WTC11 (cell line): ENCODE measurements around the gene DRC3. TPM values are rescaled to one million over a fixed set of nuclear protein-coding genes. Genes with fewer than 3 reads are reported as not detected.

Experiments
- ATAC-seq: fragments of 200-7000 bp; cut with Tn5 transposase; 2 replicates; pipeline ENCODE4 v1.10.0; 2021; ENCODE audit warnings: mild to moderate bottlenecking, moderate library complexity
- CTCF ChIA-PET: fragments of 300-600 bp; sonication (Branson Sonifier 250); formaldehyde crosslinking; loops from one replicate; lab custom pipeline; 2021; ENCODE audit warnings: antibody characterized with exemption; lab: Charles Lee
- POLR2A ChIA-PET: fragments of 350-600 bp; sonication (Branson Sonifier 250); formaldehyde crosslinking; loops from one replicate; lab custom pipeline; 2021; ENCODE audit warnings: antibody characterized with exemption; lab: Charles Lee
- DNase-seq: peaks from one replicate; pipeline ENCODE4 v3.0.0; 2021; ENCODE audit warnings: low spot score
- H3K27ac Mint-ChIP-seq: 2 replicates; pipeline ENCODE4 v1.8.0; 2021; ENCODE audit warnings: mixed read lengths
- H3K27me3 Mint-ChIP-seq: 2 replicates; pipeline ENCODE4 v1.8.0; 2021; ENCODE audit warnings: low read depth, mild to moderate bottlenecking, moderate library complexity, mixed read lengths
- H3K36me3 Mint-ChIP-seq: 2 replicates; pipeline ENCODE4 v1.8.0; 2021; ENCODE audit warnings: mixed read lengths
- H3K4me1 Mint-ChIP-seq: 2 replicates; pipeline ENCODE4 v1.8.0; 2022; ENCODE audit warnings: mixed read lengths
- H3K4me3 Mint-ChIP-seq: 2 replicates; pipeline ENCODE4 v1.8.0; 2021; ENCODE audit warnings: mild to moderate bottlenecking, moderate library complexity, mixed read lengths
- H3K9me3 Mint-ChIP-seq: 2 replicates; pipeline ENCODE4 v1.8.0; 2021; ENCODE audit warnings: mixed read lengths
- EMX1 ChIP-seq: fragments of 250-450 bp; sonication (Bioruptor Pico); IDR thresholded peaks from 2 replicates; pipeline ENCODE4 v1.8.0; 2021; ENCODE audit warnings: mild to moderate bottlenecking
- GRHL2 ChIP-seq: fragments of 250-450 bp; sonication (Bioruptor Pico); IDR thresholded peaks from 2 replicates; pipeline ENCODE4 v1.8.0; 2022; ENCODE audit warnings: mild to moderate bottlenecking, moderate library complexity; ENCODE audit not compliant: insufficient replicate concordance, severe bottlenecking
- IRF2 ChIP-seq: sonication (generic); formaldehyde crosslinking; IDR thresholded peaks from 2 replicates; pipeline ENCODE4 v1.8.0; 2022; ENCODE audit warnings: low read depth, missing genetic modification reagents, borderline replicate concordance
- JAZF1 ChIP-seq: fragments of 250-450 bp; sonication (Bioruptor Pico); IDR thresholded peaks from 2 replicates; pipeline ENCODE4 v1.9.0; 2021; ENCODE audit warnings: moderate library complexity, mild to moderate bottlenecking, inconsistent platforms
- JUN ChIP-seq: sonication (generic); formaldehyde crosslinking; IDR thresholded peaks from 2 replicates; pipeline ENCODE4 v1.8.0; 2023; ENCODE audit warnings: mild to moderate bottlenecking, missing genetic modification reagents
- NR1H2 ChIP-seq: sonication (generic); formaldehyde crosslinking; IDR thresholded peaks from 2 replicates; pipeline ENCODE4 v1.9.0; 2021; ENCODE audit warnings: mild to moderate bottlenecking, moderate library complexity, missing genetic modification reagents
- NR2C2 ChIP-seq: sonication (generic); formaldehyde crosslinking; IDR thresholded peaks from 2 replicates; pipeline ENCODE4 v1.8.0; 2022; ENCODE audit warnings: mild to moderate bottlenecking, missing genetic modification reagents
- OVOL2 ChIP-seq: fragments of 250-450 bp; sonication (Bioruptor Pico); IDR thresholded peaks from 2 replicates; pipeline ENCODE4 v1.9.0; 2021; ENCODE audit warnings: mild to moderate bottlenecking, borderline replicate concordance
- RORB ChIP-seq: fragments of 250-450 bp; sonication (Bioruptor Pico); IDR thresholded peaks from 2 replicates; pipeline ENCODE4 v1.9.0; 2021; ENCODE audit warnings: mild to moderate bottlenecking
- TEAD4 ChIP-seq: sonication (generic); formaldehyde crosslinking; IDR thresholded peaks from 2 replicates; pipeline ENCODE4 v1.8.0; 2022; ENCODE audit warnings: mild to moderate bottlenecking, missing genetic modification reagents
- ZNF121 ChIP-seq: sonication (generic); formaldehyde crosslinking; IDR thresholded peaks from 2 replicates; pipeline ENCODE4 v1.8.0; 2023; ENCODE audit warnings: missing genetic modification reagents
- ZNF219 ChIP-seq: sonication (generic); formaldehyde crosslinking; IDR thresholded peaks from 2 replicates; pipeline ENCODE4 v1.8.0; 2023; ENCODE audit warnings: missing genetic modification reagents, mild to moderate bottlenecking, borderline replicate concordance
- ZNF263 ChIP-seq: sonication (generic); formaldehyde crosslinking; IDR thresholded peaks from 2 replicates; pipeline ENCODE4 v1.8.1; 2022; ENCODE audit warnings: low read depth, mild to moderate bottlenecking, moderate library complexity, missing genetic modification reagents
- ZNF396 ChIP-seq: fragments of 250-450 bp; sonication (Bioruptor Pico); IDR thresholded peaks from 2 replicates; pipeline ENCODE4 v1.8.0; 2021; ENCODE audit warnings: mild to moderate bottlenecking, moderate library complexity, borderline replicate concordance
- ZNF416 ChIP-seq: fragments of 250-450 bp; sonication (Bioruptor Pico); IDR thresholded peaks from 2 replicates; pipeline ENCODE4 v1.9.0; 2021; ENCODE audit warnings: mild to moderate bottlenecking, inconsistent platforms
- total RNA-seq: library from RNA; stranded (reverse); gene quantifications from 3 replicates; pipeline ENCODE4 v1.2.3, GENCODE V29; 2021
- TF ChIP-seq, protein P1 (sequence below): sonication (generic); formaldehyde crosslinking; IDR thresholded peaks from 2 replicates; pipeline ENCODE4 v1.8.0; 2023; ENCODE audit warnings: missing genetic modification reagents, mild to moderate bottlenecking, borderline replicate concordance
- TF ChIP-seq, protein P2 (sequence below): sonication (generic); formaldehyde crosslinking; IDR thresholded peaks from 2 replicates; pipeline ENCODE4 v1.8.1; 2023; ENCODE audit warnings: mild to moderate bottlenecking, missing genetic modification reagents, moderate library complexity
- TF ChIP-seq, protein P3 (sequence below): fragments of 200-600 bp; IDR thresholded peaks from 2 replicates; pipeline ENCODE4 v1.8.0; 2022; ENCODE audit warnings: antibody characterized with exemption
- TF ChIP-seq, protein P4 (sequence below): sonication (generic); formaldehyde crosslinking; conservative IDR thresholded peaks from 2 replicates; pipeline ENCODE4 v1.8.1; 2023; ENCODE audit warnings: mild to moderate bottlenecking, low read depth, missing genetic modification reagents, moderate library complexity

The DRC3 gene
- total RNA-seq, 1 experiment from 2014 or later = 0.42 TPM

DNA sequence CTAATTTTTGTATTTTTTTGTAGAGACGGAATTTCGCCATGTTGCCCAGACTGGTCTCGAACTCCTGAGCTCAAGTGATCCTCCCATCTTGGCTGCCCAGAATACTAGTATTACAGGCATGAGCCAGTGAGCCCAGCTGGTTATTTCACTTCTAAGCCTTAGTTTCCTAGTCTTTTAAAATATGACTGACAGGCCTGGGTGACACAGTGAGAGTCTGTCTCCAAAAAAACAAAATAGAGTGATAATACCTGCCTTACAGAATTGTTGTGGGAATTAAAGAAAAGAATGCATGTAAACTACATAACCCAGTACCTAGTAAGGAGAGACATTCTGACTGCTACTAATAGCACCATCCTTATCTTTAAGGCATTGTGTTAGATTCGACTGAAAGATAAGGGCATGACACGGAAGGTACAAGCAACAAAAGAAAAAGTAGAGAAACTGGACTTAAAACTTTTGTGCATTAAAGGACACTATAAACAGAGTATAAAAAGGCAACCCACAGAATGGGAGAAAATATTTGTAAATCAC is 12.1 kb upstream of the DRC3 start:
- DNase-seq = no peak
- ChIA-PET POLR2A (no interaction called here), CTCF (interaction anchor here (1.5 to 1.7 kb wide), 2 partner anchors 12 to 34 kb away, joined by 5 to 6 read pairs; partner anchors contain the start of genes DRC3 and TOM1L2)
- no peaks in the 10 kb centered on the region for H3K36me3 Mint-ChIP-seq
- H3K27ac Mint-ChIP-seq = no peak overlapping the region
- H3K9me3 Mint-ChIP-seq = peaks cover 6% of the 10 kb centered on the region
- peaks cover 18% of the 10 kb centered on the region for H3K4me1 Mint-ChIP-seq
- no peak overlapping the region for H3K4me3 Mint-ChIP-seq
- TF ChIP-seq JAZF1 (CRISPR knock-in tag) (no peak), ZNF416 (CRISPR knock-in tag) (no peak), OVOL2 (CRISPR knock-in tag) (no peak), ZNF121 (CRISPR knock-in tag) (no peak), GRHL2 (CRISPR knock-in tag) (no peak), TEAD4 (no peak), NR2C2 (CRISPR knock-in tag) (no peak), RORB (no peak), ZNF396 (CRISPR knock-in tag) (no peak), ZNF219 (CRISPR knock-in tag) (no peak), NR1H2 (CRISPR knock-in tag) (no peak), JUN (CRISPR knock-in tag) (no peak), ZNF263 (no peak), IRF2 (CRISPR knock-in tag) (no peak), EMX1 (CRISPR knock-in tag) (no peak)
- TF ChIP-seq, protein P1, sequence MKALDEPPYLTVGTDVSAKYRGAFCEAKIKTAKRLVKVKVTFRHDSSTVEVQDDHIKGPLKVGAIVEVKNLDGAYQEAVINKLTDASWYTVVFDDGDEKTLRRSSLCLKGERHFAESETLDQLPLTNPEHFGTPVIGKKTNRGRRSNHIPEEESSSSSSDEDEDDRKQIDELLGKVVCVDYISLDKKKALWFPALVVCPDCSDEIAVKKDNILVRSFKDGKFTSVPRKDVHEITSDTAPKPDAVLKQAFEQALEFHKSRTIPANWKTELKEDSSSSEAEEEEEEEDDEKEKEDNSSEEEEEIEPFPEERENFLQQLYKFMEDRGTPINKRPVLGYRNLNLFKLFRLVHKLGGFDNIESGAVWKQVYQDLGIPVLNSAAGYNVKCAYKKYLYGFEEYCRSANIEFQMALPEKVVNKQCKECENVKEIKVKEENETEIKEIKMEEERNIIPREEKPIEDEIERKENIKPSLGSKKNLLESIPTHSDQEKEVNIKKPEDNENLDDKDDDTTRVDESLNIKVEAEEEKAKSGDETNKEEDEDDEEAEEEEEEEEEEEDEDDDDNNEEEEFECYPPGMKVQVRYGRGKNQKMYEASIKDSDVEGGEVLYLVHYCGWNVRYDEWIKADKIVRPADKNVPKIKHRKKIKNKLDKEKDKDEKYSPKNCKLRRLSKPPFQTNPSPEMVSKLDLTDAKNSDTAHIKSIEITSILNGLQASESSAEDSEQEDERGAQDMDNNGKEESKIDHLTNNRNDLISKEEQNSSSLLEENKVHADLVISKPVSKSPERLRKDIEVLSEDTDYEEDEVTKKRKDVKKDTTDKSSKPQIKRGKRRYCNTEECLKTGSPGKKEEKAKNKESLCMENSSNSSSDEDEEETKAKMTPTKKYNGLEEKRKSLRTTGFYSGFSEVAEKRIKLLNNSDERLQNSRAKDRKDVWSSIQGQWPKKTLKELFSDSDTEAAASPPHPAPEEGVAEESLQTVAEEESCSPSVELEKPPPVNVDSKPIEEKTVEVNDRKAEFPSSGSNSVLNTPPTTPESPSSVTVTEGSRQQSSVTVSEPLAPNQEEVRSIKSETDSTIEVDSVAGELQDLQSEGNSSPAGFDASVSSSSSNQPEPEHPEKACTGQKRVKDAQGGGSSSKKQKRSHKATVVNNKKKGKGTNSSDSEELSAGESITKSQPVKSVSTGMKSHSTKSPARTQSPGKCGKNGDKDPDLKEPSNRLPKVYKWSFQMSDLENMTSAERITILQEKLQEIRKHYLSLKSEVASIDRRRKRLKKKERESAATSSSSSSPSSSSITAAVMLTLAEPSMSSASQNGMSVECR (CRISPR knock-in tag) = no peak
- TF ChIP-seq, protein P2, sequence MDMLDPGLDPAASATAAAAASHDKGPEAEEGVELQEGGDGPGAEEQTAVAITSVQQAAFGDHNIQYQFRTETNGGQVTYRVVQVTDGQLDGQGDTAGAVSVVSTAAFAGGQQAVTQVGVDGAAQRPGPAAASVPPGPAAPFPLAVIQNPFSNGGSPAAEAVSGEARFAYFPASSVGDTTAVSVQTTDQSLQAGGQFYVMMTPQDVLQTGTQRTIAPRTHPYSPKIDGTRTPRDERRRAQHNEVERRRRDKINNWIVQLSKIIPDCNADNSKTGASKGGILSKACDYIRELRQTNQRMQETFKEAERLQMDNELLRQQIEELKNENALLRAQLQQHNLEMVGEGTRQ = no peak
- TF ChIP-seq, protein P3, sequence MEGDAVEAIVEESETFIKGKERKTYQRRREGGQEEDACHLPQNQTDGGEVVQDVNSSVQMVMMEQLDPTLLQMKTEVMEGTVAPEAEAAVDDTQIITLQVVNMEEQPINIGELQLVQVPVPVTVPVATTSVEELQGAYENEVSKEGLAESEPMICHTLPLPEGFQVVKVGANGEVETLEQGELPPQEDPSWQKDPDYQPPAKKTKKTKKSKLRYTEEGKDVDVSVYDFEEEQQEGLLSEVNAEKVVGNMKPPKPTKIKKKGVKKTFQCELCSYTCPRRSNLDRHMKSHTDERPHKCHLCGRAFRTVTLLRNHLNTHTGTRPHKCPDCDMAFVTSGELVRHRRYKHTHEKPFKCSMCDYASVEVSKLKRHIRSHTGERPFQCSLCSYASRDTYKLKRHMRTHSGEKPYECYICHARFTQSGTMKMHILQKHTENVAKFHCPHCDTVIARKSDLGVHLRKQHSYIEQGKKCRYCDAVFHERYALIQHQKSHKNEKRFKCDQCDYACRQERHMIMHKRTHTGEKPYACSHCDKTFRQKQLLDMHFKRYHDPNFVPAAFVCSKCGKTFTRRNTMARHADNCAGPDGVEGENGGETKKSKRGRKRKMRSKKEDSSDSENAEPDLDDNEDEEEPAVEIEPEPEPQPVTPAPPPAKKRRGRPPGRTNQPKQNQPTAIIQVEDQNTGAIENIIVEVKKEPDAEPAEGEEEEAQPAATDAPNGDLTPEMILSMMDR = no peak
- TF ChIP-seq, protein P4, sequence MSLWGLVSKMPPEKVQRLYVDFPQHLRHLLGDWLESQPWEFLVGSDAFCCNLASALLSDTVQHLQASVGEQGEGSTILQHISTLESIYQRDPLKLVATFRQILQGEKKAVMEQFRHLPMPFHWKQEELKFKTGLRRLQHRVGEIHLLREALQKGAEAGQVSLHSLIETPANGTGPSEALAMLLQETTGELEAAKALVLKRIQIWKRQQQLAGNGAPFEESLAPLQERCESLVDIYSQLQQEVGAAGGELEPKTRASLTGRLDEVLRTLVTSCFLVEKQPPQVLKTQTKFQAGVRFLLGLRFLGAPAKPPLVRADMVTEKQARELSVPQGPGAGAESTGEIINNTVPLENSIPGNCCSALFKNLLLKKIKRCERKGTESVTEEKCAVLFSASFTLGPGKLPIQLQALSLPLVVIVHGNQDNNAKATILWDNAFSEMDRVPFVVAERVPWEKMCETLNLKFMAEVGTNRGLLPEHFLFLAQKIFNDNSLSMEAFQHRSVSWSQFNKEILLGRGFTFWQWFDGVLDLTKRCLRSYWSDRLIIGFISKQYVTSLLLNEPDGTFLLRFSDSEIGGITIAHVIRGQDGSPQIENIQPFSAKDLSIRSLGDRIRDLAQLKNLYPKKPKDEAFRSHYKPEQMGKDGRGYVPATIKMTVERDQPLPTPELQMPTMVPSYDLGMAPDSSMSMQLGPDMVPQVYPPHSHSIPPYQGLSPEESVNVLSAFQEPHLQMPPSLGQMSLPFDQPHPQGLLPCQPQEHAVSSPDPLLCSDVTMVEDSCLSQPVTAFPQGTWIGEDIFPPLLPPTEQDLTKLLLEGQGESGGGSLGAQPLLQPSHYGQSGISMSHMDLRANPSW = no peak
- ATAC-seq = no peak
- H3K27me3 Mint-ChIP-seq = no peaks in the 10 kb centered on the region; the same call in 1 of the 2 replicates
